Erythroblast (primary cell): ENCODE measurements around the gene LUC7L.

ENCODE experiments used
- GATA1 ChIP-seq: IDR thresholded peaks from 2 replicates; pipeline ENCODE4 v1.6.1; 2011; ENCODE audit warnings: low read depth, mild to moderate bottlenecking, control low read depth, low read length, moderate library complexity
- POLR2A ChIP-seq: IDR thresholded peaks from 2 replicates; pipeline ENCODE4 v1.6.1; 2011; ENCODE audit warnings: mild to moderate bottlenecking, low read length

DNA sequence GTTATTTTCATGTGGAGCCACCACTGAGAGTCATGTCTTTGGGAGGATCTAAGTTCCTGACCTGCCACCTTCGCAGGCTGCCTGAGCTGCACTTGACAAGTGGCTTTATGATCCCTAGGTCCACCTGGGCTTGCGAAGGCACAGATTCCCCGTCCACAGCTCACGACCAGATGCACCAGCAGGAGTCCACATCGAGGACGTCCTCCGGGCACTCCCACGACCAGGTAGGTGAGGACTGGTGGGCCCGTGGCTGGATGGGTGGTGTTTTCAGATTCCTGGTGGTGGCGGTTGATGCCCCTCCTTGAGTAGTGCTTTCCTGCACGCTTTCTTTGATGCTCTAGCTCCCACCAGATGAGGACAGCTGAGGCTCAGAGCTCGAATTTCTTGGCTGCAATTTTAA is 20.2 kb upstream of the LUC7L start:
- TF ChIP-seq POLR2A, result no peak
- TF ChIP-seq GATA1, result no peak
